Stimulated activated naive CD8-positive, alpha-beta T cell treated with anti-CD3 and anti-CD28 coated beads, Interleukin-15, Interleukin-2, amounts not matched to agents 100 U/mL and 50 U/mL, for 24 hours (primary cell): ENCODE results near the gene GTF3C5.
A peak's percentile ranks its signal among the peaks of the same experiment; 100 is the strongest.
"Not testable (repeated sequence)": the region's sequence is repeated elsewhere in the genome, so short reads cannot be mapped to it uniquely, and the experiment has no call there.

Experiments used
- ATAC-seq: fragments of 150-1000 bp; cut with Tn5 transposase; one replicate; pipeline ENCODE4 v1.10.0; 2021
- DNase-seq: peaks from one replicate; pipeline ENCODE4 v3.0.0; 2021

GTF3C5 gene

GRCh38 chr9:133071484-133072150, 40.8 kb downstream of the GTF3C5 start:
- ATAC-seq (no peak), DNase-seq (no peak)

DNA sequence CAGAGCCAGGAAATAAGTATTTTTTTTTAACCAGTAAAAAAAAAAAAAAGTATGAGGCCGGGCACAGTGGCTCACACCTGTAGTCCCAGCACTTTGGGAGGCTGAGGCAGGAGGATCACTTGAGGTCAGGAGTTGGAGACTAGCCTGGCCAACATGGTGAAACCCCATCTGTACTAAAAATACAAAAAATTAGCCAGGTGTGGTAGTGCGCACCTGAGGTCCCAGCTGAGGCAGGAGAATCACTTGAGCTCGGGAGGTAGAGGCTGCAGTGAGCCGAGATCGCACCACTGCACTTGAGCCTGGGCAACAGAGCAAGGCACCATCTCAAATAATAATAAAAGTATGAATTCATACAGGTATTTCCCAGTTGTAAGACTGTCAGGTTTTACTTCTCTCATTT, 41.4 kb downstream of the GTF3C5 start:
- not testable (repeated sequence) for ATAC-seq, DNase-seq

- no peak for DNase-seq
- no peak for ATAC-seq
Measured at GRCh38 chr9:133073086-133074014, 42.6 kb downstream of the GTF3C5 start.

- DNase-seq (no peak), ATAC-seq (no peak)
Measured at GRCh38 chr9:133074111-133074651, 43.4 kb downstream of the GTF3C5 start.

DNA sequence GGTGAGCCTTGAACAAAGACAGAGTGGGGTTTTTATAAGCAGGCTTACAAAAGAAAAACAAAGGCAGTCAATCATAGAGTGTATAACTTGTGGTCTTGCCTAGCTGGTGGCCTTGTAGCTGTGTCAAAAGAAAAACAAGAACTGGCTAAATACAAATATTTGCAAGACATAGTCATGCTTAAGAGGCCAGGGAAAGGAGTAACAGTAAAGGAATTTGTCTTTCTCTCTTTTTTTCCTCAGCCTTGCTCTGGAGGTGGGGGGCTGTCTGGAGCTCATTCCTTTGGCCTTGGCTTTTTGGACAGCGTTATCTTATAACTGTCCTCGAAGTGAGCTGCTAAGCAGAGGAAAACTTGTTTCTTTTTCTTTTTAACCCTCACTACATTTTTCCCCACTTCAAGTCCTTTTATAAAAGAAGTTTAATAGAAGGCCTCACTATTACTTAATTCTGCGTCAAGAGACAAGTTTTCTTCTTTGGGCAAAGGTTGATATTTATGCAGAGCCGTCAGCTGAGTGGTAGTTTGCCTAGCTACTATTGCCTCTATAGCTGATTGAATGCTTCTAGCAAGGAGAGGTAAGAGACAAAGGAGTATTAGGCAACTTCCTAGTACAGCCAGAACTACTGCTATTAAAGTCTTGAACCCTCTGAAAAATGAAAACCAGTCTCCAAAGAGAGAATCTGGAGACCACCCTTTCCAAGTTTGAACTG, 45.3 kb downstream of the GTF3C5 start:
- no peak for DNase-seq

DNA sequence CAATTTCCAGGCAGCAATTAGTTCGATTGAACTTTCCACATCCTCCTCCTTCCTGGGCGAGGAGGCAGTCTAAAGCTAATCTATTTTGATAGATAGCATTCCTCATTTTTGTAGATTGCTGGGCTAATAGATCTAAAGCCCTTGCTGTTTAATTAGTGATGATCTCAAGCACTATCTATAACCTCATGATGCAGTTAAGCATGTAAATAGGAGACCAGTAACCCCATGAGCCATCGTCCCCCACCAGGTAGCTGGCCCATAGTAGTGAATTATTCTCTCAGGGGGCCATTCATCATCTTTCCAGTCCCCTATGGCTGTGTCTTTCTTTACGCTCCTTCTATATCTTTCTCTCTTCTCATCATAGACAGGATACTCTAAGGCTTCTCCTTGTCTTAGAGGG, 45.9 kb downstream of the GTF3C5 start:
- no peak for ATAC-seq
- DNase-seq: no peak

More for the DNA sequence above, 45.3 kb downstream of the GTF3C5 start:
- ATAC-seq: no peak

- no peak for DNase-seq
- no peak for ATAC-seq
Measured at GRCh38 chr9:133078486-133078885, 47.7 kb downstream of the GTF3C5 start.

GRCh38 chr9:133080161-133080560, 49.4 kb downstream of the GTF3C5 start:
- ATAC-seq (no peak), DNase-seq (no peak)

DNA sequence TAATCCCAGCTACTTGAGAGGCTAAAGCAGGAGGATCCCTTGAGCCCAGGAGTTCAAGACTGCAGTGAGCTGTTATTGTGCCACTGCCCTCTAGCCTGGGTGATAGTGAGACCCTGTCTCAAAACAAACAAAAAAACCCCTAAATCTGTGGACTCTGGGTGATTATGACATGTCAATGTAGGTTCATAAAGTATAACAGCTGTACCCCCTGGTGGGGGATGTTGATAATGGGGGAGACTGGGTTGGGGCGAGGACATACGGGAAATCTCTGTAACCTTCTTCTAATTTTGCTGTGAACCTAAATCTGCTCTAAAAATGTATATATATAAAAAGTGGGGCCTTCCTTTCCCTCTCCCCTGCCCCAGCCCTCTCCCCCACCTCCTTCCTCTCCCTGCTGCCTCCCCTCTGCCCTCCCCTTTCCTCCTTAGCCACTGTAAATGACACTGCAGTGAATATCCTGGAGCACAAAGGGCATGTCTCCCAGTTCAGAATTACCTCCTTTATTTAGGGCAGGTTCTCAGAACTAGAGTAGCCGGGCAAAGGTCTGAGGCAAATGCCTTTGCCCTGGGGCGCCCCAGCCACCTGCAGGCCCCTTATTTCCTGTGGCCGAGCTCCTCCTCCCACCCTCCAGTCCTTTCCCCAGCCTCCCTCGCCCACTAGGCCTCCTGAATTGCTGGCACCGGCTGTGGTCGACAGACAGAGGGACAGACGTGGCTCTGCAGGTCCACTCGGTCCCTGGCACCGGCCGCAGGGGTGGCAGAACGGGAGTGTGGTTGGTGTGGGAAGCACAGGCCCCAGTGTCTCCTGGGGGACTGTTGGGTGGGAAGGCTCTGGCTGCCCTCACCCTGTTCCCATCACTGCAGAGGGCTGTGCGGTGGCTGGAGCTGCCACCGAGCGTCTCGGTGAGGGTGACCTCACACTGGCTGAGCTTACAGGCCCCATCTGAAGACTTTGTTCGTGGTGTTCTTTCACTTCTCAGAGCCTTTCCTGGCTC, 50.3 kb downstream of the GTF3C5 start:
- not testable (repeated sequence) for DNase-seq

DNA sequence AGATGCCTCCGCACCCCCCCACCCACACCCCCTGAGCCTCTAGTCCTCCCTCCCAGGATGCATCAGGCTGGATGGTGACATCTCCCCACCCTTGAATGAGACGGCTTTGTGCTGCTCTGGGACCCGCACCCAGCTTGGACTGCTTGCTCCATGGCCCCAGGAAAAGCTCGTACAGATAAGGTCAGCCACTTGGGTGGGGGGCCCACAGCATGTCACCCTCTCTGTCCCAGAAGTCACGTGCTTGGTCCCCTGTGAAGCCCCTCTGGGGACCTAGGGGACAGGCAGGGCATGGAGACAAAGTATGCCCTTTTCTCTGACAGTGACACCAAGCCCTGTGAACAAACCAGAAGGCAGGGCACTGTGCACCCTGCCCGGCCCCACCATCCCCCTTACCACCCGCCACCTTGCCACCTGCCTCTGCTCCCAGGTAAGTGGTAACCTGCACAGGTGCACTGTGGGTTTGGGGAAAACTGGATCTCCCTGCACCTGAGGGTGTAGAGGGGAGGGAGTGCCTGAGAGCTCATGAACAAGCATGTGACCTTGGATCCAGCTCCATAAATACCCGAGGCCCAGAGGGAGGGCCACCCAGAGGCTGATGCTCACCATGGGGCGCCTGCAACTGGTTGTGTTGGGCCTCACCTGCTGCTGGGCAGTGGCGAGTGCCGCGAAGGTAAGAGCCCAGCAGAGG, 51.3 kb downstream of the GTF3C5 start:
- ATAC-seq, DNase-seq: not testable (repeated sequence)

More for the DNA sequence above, 50.3 kb downstream of the GTF3C5 start:
- not testable (repeated sequence) for ATAC-seq

DNA sequence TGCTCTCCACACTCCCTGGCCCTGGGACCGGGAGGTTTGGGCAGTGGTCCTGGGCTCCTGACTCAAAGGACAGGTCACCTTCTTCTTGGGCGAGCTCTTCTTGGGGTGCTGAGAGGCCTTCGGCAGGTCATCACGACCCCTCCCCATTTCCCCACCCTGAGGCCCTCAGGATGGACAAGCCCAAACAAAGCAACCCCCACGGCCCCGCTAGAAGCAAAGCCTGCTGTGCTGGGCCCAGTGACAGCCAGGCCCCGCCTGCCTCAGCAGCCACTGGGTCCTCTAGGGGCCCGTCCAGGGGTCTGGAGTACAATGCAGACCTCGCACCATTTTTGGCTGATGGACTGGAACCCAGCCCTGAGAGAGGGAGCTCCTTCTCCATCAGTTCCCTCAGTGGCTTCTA, 52.9 kb downstream of the GTF3C5 start:
- not testable (repeated sequence) for DNase-seq, ATAC-seq

- not testable (repeated sequence) for ATAC-seq
Measured at GRCh38 chr9:133086212-133086860, 55.5 kb downstream of the GTF3C5 start.

DNA sequence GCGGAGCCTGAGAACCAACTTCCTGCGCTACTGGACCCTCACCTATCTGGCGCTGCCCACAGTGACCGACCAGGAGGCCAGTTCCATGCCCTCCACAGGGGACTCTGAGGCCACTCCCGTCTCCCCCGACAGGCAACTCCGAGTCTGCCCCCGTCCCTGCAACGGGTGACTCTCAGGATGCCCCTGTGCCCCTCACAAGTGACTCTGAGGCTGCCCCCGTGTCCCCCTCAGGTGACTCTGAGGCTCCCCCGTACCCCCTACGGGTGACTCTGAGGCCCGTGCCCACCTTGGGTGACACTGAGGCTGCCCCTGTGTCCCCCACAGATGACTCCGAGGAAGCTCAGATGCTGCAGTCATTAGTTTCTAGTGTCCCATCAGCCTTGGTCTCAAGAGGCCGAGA, 56.1 kb downstream of the GTF3C5 start:
- ATAC-seq (no peak), DNase-seq (no peak)

More at GRCh38 chr9:133086212-133086860, 55.5 kb downstream of the GTF3C5 start:
- not testable (repeated sequence) for DNase-seq

DNA sequence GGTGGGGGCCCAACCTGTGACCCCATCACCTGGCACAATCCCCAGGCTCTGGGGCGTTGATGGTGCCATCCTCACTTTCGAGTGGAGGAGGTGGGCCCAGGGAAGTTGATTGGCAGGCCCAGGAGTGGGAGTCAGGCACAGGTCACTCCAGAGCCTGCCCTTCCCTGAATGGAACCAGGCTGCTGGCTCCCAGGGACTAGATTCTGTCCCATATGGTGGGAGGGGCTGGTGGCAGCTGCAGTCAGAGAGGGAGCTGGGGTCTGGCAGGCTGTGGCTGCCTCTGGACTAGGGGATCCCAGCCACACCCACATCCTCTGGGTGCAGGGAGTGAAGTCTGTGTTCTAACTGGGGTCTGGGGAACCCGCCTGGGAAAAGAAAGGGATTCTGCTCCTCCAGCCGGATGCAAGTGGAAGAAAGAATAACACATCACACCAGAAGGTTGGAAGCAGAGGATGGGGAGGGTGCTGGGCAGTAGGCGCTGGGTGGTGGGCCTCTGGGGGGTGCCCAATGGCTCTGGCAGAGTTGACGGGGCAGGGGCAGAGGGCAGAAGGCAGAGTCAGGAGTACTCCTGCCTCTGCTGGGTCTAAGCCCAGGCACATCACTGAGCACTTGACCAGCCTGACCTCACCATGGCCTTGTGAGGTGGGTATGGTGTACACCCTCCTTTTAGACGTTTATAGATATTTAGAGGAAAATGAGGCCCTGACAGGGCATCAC, 56.8 kb downstream of the GTF3C5 start:
- no peak for ATAC-seq
- no peak for DNase-seq

- ATAC-seq (no peak), DNase-seq (no peak)
Measured at GRCh38 chr9:133088146-133088750, 57.5 kb downstream of the GTF3C5 start.

GRCh38 chr9:133088756-133089155, 58.0 kb downstream of the GTF3C5 start:
- DNase-seq: no peak
- ATAC-seq: no peak

GRCh38 chr9:133089271-133089671, 58.5 kb downstream of the GTF3C5 start:
- DNase-seq (no peak), ATAC-seq (peak; percentile 21)

- no peak for ATAC-seq
- no peak for DNase-seq
Measured at GRCh38 chr9:133090187-133090586, 59.4 kb downstream of the GTF3C5 start.
